Subcutaneous adipose tissue (tissue), 4 donors: Measurements from ENCODE around the gene ARHGAP42. TPM values are rescaled to one million over a fixed set of nuclear protein-coding genes. Genes with fewer than 3 reads are reported as not detected.

ENCODE experiments used
- small RNA-seq: library from RNA; depleted of rRNA; stranded (forward); fragments of <200 nt; gene quantifications from one replicate; pipeline ENCODE3, GENCODE V24; 2016
- total RNA-seq, 4 donors: library from RNA; depleted of rRNA; stranded (reverse); fragments of >200 nt; gene quantifications; one replicate each; pipeline ENCODE4 v1.1.0, GENCODE V29; 2016
- TF ChIP-seq, protein P1 (sequence below): fragments of 450-650 bp; IDR thresholded peaks from one replicate; pipeline ENCODE4 v1.5.1; 2016; ENCODE audit warnings: low read depth, mild to moderate bottlenecking, control low read depth, antibody characterized with exemption, moderate library complexity

The ARHGAP42 gene
- total RNA-seq, 4 donors from 2014 or later = 15.3 to 31.5 (median 30.5) TPM

DNA sequence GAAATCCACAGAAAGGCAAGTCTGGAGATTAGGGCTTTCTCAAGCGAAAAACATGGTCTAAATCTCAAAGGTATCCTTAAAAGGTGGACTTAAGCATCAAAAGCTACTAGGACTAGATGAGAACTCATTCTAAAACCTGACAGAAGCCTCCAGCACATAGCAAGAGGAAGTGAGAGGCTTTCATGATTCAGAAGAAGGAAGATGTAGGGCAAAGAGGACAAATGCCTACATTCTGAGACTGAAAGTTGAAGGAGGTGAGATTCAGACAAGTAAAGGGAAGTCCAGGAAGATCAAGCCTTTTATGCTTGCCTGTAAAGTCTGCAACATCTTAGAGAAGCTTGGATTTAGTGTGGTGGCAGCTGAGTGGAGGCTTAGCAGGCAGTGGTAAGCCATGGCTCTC lies 343.6 kb downstream of the ARHGAP42 start:
- TF ChIP-seq, protein P1, sequence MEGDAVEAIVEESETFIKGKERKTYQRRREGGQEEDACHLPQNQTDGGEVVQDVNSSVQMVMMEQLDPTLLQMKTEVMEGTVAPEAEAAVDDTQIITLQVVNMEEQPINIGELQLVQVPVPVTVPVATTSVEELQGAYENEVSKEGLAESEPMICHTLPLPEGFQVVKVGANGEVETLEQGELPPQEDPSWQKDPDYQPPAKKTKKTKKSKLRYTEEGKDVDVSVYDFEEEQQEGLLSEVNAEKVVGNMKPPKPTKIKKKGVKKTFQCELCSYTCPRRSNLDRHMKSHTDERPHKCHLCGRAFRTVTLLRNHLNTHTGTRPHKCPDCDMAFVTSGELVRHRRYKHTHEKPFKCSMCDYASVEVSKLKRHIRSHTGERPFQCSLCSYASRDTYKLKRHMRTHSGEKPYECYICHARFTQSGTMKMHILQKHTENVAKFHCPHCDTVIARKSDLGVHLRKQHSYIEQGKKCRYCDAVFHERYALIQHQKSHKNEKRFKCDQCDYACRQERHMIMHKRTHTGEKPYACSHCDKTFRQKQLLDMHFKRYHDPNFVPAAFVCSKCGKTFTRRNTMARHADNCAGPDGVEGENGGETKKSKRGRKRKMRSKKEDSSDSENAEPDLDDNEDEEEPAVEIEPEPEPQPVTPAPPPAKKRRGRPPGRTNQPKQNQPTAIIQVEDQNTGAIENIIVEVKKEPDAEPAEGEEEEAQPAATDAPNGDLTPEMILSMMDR = no peak

DNA sequence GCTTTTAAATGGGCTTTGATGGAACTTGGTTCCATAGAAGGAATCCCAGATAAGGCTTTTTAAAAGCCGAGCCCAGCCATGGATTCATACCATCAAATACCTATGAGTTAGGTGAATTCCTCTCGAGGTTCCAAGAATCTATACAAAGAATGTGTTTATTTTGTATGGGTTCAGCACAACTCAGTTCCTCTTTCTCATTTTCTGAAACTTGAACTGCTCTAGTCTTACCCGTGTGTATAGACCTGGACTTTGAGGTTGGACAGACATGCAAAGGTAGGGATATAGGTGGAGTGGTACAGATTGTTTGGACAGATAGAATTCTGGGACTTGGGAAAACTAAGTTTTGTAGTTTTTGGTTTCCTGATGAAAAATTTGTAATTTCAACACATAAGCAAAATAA lies 344.6 kb downstream of the ARHGAP42 start:
- TF ChIP-seq, protein P1 = no peak

DNA sequence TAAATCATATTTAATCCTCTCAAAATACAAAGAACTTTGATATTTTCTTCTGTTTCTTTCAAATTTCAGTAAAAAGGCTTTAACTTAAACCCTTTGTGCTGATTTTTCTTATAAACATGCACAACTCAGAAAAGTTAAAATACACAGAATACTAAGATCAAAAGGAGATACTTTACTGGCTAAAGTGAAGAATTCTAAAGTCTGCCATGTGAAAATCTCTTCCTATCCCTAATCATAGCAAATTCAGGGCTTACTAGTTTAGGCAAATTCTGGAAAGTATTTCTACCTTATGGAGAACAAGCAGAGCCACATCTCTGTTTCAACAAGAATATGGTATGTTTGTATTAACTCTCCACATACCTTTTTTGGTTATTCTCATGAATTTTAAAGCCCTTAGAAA lies 345.9 kb downstream of the ARHGAP42 start:
- TF ChIP-seq, protein P1 = no peak

DNA sequence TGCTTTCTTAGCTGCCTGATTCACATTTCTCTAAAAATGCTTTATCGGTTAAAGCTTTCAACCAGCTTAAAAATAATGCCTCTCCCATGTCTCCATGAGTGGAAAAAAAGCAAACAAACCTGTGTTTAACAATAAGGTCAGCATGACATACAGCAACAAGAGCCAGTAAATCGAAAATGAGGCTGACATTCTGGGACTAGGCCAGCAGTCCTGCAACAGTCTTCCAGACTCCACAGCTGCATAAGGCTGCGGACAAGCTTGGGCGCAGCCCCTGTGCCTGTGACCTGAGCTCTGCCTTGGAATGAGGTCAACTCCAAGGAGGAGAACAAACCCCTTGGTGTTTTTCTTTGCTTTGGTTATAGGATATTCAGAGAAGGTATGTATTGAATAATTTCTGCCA lies 347.0 kb downstream of the ARHGAP42 start:
- TF ChIP-seq, protein P1 = no peak

DNA sequence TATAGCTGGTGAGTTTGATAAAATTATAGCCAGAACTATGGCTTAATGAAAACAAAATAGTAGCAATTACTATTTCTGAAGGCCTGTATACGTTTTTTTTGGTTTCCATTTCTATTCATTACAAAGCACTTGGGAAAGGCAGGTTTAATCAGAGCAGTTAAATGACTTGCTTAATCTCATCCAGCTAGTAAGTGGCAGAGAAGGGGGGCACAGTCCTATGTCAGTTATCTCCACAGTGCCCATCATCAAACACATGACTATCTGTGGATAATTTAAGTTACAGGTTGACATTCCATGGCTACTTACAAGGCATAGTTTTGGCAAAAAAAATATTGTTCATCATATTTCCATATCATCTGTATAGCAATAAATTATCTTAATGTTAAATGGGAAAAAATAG lies 348.8 kb downstream of the ARHGAP42 start:
- TF ChIP-seq, protein P1 = no peak

Small RNAs within 50 kb of the gene (small RNA-seq; reads per million reads assigned to genes)
- gene RN7SL222P = not detected
